GM21576 (cell line): ENCODE results near the gene VAV2.
A peak's percentile ranks its signal among the peaks of the same experiment; 100 is the strongest.

ENCODE experiments used
- ATAC-seq: cut with Tn5 transposase; IDR thresholded peaks from one replicate; pipeline ENCODE4 v1.9.1; 2021; ENCODE audit warnings: mild to moderate bottlenecking, moderate library complexity; ENCODE audit not compliant: unreplicated experiment

VAV2 gene

DNA sequence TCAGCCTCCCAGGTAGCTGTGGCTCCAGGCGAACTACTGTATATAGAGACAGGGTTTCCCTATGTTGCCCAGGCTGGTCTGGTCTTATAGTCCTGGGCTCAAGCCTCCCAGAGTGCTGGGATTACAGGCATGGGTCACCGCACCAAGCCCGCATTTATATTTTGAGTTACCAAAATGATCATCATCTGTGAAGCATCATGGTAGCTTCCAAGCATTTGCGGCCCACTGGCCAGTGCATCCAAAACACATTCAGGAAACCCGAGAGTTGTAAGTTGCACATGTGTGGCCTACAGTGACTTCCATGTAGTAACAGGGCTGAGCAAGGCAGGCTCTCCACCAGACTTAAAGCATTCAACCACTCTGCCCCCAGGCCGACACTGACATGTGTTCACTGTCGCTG, 35.4 kb upstream of the VAV2 start:
- no peak for ATAC-seq

DNA sequence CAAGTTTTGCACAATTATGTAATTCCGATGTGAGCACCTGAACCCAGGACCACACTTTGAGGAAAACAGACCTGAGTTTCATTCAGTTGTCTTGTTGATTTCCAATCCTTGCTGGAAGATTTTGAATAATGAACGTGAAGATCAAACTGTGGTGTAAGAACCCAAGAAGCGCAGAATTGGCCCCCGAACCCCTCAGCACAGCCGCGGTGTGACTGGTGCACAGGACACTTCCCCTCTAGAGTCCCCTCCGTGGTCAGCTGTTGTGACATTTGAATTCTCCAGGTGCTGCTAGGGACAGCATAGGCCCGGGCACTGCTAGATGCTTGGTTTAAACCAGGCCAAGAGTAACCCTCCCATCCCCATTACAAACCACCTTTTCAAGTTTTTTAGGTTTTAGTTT, 34.9 kb upstream of the VAV2 start:
- no peak for ATAC-seq

DNA sequence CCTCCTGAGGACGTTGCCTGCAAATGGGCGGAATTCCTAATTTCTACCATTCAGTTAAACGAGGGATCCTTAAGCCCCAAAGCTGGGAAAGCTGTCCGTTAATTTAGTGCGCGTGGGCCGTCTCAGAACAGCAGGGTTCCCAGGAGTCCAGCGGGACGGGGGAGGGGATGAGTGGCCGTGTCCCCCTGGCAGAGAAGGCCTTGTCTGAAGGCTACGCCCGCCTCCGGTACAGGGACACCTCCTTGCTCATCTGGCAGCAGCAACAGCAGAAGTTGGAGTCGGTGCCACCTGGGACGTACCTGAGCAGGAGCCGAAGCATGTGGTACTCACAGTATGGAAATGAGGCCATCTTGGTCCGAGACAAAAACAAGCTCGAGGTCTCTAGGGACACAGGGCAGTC, 34.5 kb upstream of the VAV2 start:
- ATAC-seq = no peak

DNA sequence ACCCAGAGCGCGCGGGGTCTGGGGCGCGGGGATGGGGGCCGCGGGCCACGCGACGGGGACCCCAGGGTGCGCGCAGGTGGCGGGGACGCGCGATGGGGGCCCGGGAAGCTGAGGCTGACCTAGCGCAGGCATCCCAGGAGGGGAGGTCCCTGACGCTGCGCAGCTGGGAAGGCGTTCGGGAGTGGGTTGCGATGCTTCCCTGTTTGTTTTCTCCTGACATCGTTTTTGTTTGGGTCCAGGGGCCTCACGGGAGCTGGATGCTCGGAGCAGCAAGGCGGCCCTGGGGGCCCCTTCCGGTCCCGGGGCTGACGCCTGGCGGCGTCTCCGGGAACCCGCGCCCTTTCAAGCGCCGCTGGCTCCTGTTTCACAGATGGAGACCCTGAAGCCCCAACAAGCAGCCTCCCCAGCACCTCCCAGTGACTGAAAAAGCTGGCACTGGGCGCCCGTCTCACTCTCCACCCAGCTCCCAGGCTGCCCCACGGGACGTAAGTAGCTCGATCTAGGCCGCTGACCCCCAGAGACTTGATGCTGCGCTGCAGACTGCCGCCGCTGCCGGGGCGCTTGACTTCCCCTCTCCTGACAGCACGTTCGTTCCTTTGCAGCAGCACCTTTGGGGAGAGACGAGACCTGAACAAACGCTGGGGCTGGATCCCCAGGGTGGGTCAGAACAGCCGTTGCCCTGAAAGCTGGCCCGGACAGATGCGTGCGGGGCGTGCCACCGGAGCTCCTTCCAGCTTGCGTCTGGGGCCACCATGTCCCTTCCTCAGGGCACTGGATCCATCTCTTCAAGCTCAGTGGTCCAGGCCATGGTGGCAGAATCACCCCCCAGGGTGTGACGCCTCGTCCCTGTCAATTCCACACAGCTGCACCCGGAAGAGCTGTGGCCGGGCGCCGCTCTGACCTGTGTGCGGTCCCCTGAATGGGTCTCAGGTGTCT, 33.8 kb upstream of the VAV2 start:
- peak; percentile 29 for ATAC-seq

DNA sequence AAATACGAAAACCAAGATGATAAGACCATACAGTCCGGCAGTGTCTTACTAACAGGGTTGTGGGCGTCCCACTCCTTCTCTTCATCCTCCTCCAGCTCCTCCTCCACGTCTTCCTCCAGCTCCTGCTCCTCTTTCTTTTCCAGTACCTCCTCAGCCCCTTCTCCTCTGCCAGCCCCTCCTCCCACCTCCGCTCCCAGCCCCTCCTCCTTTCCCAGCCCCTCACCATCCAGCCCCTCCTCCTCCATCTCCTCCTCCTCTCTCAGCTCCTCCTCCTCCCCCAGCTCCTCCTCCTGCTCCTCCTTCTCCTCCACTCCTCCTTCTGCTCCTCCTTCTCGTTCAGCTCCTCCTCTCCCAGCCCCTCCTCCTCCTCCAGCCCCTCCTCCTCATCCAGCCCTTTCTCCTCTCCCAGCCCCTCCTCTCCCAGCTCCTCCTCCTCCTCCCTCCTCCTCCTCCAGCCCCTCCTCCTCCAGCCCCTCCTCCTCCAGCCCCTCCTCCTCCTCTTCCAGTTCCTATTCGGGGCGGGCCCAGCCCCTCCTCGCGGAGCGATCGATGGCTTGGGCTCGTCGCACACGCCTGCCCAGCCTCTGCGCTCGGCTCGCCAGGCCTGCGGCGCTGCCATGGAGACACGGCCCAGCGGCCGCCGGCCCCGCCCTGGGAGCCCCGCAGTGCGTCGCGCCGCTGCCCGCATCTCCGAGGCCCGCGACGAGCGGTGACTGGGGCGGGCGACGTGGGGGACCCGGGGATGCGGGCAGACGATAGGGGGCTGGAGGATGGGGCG, 32.9 kb upstream of the VAV2 start, which contains the start of gene BRD3OS:
Gene BRD3OS (plus strand): TSS at position 654 of the 778 bp plus-strand sequence. CDS start 1,267 bp downstream, outside the sequence.
- ATAC-seq = peak; percentile 81

DNA sequence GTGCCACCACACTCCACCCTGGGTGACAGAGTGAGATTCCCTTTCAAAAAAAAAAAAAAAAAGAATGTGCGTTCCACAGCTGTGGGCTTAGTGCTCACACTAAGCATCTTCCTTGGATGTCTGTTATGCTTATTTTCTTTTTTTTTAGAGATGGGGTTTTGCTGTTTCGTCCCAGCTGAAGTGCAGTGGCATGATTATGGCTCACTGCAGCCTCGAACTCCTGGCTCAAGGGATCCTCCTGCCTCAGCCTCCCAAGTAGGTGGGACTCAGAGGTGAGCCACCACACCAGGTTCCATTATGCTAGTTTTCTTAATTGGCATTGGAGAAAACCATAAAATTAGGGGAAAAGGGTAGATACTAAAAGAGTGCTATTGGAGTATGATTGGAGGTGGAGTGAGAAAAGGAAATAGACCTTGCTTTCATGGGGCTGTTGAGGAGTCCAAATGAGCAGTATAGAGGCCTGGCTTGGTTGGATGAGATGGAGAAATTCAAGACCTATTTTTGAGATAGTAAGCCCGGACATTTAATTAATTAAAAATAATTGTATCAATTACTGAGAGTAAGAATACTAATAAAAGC, 32.2 kb upstream of the VAV2 start:
- no peak for ATAC-seq

DNA sequence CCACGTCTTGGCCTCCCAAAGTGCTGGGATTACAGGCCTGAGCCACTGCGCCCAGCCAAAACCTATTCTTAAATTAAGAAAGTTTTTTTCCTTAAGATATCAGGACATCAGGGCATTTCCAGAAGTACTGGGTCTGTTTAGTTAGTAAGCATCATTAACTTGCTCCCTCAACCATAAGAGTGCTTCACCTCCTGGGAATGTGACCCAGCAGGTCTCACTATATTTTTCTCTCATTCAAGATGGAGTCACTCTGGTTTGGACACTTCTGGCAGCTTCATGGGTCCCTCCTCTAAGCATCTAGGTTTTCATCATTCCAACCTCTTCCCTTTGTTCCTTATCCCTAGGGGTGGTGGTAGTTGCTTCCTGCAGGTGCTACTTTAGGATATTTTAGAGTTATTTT, 22.8 kb upstream of the VAV2 start:
- ATAC-seq = no peak

DNA sequence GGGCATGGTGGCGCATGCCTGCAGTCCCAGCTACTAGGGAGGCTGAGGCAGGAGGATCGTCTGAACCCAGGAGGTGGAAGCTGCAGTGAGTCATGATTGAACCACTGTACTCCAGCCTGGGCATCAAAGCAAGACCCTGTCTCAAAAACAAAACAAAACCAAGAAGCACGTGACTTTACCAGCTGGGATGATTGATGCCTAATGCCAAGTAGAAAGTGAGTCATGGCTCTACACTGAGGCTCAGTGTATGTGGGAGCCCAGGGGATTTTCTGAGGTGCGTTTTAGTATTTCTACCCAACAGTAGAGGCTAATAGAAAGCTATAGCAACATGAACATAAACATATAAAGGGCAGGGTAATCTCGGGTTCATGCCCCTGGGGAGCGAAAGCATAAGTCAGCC, 19.3 kb upstream of the VAV2 start:
- ATAC-seq = no peak

DNA sequence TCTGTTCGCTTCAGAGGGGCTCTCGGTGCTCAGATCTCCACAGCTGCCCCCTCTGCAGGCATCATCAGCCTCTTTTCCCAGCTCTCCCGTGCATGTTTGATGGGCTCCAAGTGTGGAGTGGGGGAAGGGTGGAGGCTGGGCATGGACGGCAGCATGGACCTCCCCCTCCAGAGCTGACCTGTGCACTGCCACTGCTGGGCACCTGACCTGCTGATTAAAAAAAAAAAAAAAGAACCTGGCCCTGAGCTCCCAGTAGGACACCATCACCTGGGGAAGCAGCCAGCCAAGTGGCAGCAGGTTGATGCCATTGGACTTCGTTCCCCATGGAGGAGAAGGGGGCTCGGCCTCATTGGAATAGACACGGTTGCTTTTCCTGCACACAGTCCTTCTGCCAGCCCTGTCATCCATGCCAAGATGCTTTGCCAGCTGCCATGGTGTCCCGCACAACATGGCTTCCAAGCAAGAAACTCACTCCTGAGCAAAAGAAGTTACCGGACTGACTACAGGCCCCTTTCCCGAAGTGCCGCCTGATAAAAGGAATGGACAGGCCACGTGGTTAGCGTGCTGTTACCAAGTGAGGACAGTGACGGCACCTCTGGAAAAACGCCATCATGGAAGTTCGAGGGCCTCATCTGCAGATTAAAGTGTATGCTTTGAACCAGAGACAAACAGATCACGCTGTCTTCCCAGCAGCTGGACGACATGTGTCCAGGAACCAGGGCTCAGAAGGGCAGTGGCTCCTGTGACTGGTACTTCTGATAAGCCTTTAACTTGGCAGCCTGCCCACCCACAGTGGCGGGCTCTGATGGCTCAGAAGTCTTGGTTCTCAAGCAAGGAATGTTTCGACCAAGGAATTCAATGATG, 18.4 kb upstream of the VAV2 start:
- ATAC-seq = no peak

DNA sequence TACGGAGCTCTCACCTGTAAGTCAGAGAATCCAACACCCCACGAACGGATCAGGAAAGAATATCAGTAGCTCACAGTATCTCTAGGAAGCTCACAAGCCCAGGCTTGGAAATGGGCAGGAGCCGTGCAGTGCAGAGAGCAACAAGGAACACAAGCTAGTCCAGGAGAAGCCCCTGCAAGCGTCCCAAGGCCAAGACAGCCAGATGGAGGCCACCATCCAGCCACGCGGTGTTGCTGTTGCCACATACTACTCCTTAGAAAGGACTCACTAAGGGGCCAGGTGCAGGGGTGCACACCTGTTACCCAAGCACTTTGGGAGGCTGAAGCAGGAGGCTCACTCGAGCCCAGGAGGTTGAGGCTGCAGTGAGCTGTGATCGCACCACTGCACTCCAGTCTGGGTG, 15.4 kb upstream of the VAV2 start:
- no peak for ATAC-seq

DNA sequence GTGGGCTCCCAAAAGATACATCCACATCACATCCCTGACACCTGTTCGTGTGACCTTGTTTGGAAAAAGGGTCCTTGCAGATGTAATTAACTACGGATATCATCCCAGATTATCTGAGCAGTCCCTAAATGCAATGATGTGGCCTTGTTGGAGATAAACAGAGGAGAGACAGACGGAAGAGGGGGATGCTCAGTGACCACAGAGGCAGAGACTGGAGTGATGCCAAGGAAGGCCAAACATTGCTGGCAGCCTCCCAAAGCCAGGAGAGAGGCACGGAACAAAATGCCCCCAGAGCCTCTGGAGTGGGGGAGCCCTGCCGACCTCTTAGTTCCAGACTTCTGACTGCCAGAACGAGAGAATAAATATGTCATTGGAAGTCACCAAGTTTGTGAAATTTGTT, 15.0 kb upstream of the VAV2 start:
- no peak for ATAC-seq

DNA sequence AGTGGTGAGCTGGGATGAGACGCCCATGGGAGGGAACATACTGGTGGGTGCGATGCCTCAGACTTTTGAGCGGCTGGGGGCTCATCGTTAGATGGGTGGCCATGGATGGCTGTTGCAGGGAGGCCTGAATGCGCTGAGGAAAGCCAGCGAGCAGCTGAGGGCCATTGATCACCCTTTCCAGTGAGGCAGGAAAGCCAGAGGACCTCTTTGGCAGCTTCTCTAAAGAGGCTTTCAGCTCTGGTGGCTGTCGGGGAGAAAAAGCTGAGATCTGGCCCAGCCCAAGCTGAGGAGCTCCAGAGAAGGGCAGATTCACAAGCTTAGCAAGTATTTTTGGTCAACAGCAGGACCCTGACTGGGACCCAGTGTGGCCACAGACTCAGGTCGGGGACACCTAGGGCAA, 13.3 kb upstream of the VAV2 start:
- ATAC-seq = no peak

DNA sequence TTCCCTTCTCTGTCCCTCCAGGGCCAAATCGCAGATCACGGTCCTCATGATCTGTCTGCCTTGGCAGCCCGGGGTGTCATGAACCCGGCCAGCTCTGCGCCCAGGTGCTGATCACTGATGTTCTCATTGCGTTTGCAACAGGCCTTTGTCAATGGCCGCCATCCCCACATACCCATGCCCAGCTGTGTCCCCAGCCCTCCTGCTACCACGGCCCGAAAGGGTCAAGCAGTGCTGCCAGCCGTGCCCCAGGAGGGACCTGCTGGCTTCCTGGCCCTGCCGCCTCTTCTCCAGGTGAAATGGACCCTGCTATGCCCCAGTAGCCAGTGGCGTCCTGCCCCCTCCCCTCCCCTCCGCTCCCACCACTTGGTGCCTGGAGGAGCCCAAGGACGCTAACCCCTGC, 12.8 kb upstream of the VAV2 start:
- ATAC-seq = no peak

DNA sequence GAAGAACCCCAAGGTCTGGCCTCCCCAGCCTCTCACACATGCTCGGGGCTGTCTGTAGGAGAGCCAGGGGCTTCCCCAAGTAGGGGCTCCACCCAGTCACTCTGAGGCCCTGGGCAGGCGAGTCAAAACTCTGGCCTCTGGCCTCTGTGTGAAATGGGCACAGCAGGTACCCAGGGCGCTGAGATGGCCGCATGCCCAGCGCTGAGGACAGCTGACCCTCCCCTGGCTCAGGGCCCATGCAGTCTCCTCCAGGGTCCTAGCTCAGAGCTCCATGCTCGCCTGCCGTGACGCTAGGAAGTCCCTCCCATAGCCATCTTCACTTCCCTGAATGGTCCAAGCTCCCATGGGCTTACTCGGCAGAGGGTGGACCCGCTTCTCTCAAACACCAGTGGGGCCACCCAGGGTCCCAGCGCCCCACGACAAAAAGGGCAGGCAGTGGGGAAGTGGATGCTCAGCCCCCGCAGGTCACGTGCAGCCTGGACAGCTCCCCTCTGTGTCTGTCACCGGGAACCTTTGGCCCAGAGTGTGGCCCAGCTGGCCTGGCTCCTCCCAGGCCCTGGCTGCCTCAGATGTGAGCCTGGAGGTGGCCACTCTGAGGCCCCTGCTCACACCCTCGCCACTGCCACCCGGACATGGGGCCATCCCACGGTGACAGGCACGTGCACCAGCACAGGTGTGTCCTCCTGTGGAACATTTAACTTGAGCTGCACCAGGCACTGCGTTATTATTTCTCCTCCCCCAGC, 12.2 kb upstream of the VAV2 start:
- ATAC-seq = no peak

DNA sequence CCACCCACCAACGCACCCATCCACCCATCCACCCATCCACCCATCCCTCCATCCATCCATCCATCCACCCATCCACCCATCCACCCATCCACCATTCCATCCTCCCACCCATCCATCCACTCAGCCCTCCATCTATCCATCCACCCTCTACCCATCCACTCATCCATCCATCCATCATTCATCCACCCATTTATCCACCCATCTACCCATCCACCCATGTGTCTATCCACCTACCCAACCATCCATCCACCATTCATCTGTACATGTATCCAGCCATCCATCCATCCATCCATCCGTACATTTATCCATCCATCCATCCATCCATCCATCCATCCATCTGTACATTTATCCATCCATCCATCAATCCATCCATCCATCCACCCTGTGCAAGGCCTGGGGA, 11.1 kb upstream of the VAV2 start:
- ATAC-seq = no peak

DNA sequence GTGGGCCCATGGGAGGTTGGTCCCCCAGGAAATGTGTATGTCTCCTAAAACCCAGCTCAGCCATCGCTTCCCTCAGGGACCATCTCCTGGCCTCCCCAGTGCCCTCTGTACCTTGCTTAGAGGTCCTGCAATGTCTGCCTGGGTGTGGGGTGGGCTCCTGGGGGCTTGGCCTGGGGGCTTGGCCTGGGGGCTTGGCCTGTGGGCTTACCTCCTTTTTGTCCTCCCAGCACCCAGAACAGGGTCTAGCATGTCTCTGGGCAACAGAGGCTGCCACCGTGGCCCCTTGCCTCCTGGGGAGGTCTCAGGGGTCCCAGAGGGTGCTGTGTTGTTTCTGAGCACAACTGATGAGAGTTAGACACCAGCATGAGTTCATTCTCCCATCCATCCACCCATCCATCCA, 10.7 kb upstream of the VAV2 start:
- ATAC-seq = no peak

DNA sequence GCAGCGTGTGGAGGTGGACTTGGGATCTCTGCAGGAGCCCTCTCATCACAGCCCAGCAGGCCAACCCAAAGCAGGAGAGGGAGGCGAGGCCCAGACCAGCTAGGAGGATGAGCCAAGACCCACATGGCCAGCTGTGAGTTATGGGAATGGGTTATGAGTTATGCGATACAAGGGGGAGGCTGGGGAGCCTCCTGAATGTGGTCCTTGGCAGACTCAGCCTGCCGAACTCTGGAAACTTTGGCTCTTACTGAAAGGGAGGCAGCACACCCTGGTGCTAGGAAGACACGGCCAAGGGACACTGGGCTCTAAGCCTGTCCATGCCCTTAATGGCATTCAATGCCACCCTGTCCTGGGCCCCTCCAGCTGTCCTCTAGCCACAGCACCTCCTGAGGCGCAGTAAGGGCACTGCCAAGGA, 7.7 kb upstream of the VAV2 start:
- ATAC-seq = no peak

DNA sequence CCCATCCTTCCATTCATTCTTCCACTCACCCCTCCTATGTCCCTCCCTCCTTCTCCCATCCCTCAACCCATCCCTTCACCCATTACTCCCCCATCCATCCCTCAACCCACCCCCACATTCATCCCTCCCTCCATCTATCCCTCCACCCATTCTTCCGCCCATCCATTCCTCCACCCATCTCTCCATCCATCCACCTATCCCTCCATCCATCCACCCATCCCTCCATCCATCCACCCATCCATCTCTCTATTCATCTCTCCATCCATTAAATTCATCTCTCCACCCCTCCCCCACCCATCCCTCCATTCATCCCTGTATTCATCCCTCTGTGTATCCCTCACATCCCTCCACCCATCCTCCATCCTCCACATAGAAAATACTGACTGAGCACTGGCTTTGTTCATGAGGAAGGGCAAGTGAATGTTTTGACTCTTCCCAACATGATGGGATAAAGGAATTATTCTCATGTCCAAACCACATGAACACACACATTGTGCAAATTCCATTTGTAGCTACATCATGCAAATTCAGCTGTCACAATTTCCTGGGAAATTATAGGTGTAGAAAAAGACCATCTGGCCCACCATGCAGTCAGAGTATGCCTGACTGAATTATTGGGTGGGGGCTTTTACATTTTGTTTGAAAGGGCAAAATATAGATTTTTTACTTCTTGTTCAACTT, 6.9 kb upstream of the VAV2 start:
- ATAC-seq = no peak

DNA sequence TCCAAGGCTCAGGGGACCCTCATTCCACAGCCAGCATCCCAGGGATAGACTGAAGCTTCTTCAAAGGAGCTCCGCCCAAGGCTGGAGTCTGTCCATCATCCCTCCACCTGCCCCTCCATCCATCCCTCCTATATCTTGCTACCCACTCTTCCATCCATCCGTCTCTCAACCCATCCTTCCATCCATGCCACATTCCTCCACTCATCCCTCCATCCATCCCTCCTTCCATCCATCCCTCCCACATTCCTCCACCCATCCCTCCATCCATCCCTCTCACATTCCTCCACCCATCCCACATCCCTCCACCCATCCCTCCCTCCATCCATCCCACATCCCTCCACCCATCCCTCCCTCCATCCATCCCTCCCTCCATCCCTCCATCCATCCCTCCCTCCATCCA, 5.5 kb upstream of the VAV2 start:
- no peak for ATAC-seq
